ENCODE measurements around the gene GABRA6.

GRCh38 chr5:161645264-161645663 is 40.3 kb upstream of the GABRA6 start:
- no peak for TF ChIP-seq CTCF (IDR thresholded peaks at IDR 0.05; ENCODE audit: low read length)
- no peak for TF ChIP-seq EZH2 (optimal IDR thresholded peaks at IDR 0.05; ENCODE audit: low read depth, low read length)

Measured in MM.1S (cell line).